Natural killer cell (primary cell): ENCODE data around the gene UBXN1. TPM values are rescaled to one million over a fixed set of nuclear protein-coding genes. Genes with fewer than 3 reads are reported as not detected.
A peak's percentile ranks its signal among the peaks of the same experiment; 100 is the strongest.

Experiments used
- ATAC-seq, 3 donors: fragments of 150-1000 bp in 2 of 3; fragments of 200-7000 bp in 1 of 3; cut with Tn5 transposase; 1 replicate in 1 of 3; 2 replicates in 2 of 3; pipeline ENCODE4 v1.10.0; 2021; ENCODE audit warnings: mild to moderate bottlenecking in 2 of 3, moderate library complexity in 2 of 3
- DNase-seq, 2 donors: peaks; one replicate each; pipeline versions ENCODE4 v3.0.0 to v3.0.0-alpha.2; 2013 to 2021; ENCODE audit warnings: mixed read lengths in 1 of 2
- H3K27ac ChIP-seq: one replicate; pipeline ENCODE4 v1.5.1; 2013; ENCODE audit warnings: mild to moderate bottlenecking, low read length
- H3K27me3 ChIP-seq: one replicate; pipeline ENCODE4 v1.6.1; 2013; ENCODE audit warnings: low read length; ENCODE audit not compliant: control insufficient read depth, insufficient read depth
- H3K36me3 ChIP-seq: one replicate; pipeline ENCODE4 v1.6.1; 2013; ENCODE audit warnings: low read length; ENCODE audit not compliant: control insufficient read depth, insufficient read depth
- H3K4me1 ChIP-seq: one replicate; pipeline ENCODE4 v1.6.1; 2013; ENCODE audit warnings: low read length; ENCODE audit not compliant: control insufficient read depth, insufficient read depth
- H3K4me3 ChIP-seq: one replicate; pipeline ENCODE4 v1.5.1; 2013; ENCODE audit warnings: low read length
- H3K9me3 ChIP-seq: one replicate; pipeline ENCODE4 v1.6.1; 2013; ENCODE audit warnings: low read length; ENCODE audit not compliant: control insufficient read depth, insufficient read depth
- H3K27ac Mint-ChIP-seq, 2 donors: one replicate each; pipeline ENCODE4 v1.8.0; 2022; ENCODE audit warnings: mild to moderate bottlenecking in 2 of 2, mixed read lengths in 2 of 2, moderate library complexity in 1 of 2
- H3K27me3 Mint-ChIP-seq, 2 donors: one replicate each; pipeline ENCODE4 v1.8.0; 2022; ENCODE audit warnings: low read depth in 2 of 2, mixed read lengths in 2 of 2
- H3K36me3 Mint-ChIP-seq: one replicate; pipeline ENCODE4 v1.8.0; 2022; ENCODE audit warnings: mixed read lengths
- H3K4me1 Mint-ChIP-seq, 2 donors: one replicate each; pipeline ENCODE4 v1.8.0; 2022; ENCODE audit warnings: mixed read lengths in 2 of 2
- H3K4me3 Mint-ChIP-seq: one replicate; pipeline ENCODE4 v1.8.0; 2022; ENCODE audit warnings: mild to moderate bottlenecking, moderate library complexity, mixed read lengths
- H3K9me3 Mint-ChIP-seq, 2 donors: one replicate each; pipeline ENCODE4 v1.8.0; 2022; ENCODE audit warnings: mixed read lengths in 2 of 2
- WGBS: methylation state at CpG from one replicate; pipeline ENCODE4 v1.1.7; 2013; ENCODE audit warnings: missing lambda C conversion rate; ENCODE audit not compliant: insufficient coverage; 5-methylcytosine and 5-hydroxymethylcytosine counted together
- intact Hi-C: fragments of 100-400 bp; cut with micrococcal nuclease; formaldehyde crosslinking; loops from one replicate; pipeline ENCODE4 v1.14.2; 2022
- total RNA-seq, 4 donors: library from RNA; stranded (reverse); fragments of 120-200 nt in 1 of 4; gene quantifications; one replicate each; pipeline versions ENCODE4 v1.2.3 to v1.2.4, GENCODE V29; 2013 to 2022
- TF ChIP-seq, protein P1 (sequence below): fragments of 200-600 bp; IDR thresholded peaks from one replicate; pipeline ENCODE4 v1.8.0; 2022; ENCODE audit warnings: antibody characterized with exemption

The UBXN1 gene
- total RNA-seq, 3 donors from 2014 or later (not counting 1 experiment from before 2014, with no cell fraction given), result 179 to 238 (median 238) TPM

DNA sequence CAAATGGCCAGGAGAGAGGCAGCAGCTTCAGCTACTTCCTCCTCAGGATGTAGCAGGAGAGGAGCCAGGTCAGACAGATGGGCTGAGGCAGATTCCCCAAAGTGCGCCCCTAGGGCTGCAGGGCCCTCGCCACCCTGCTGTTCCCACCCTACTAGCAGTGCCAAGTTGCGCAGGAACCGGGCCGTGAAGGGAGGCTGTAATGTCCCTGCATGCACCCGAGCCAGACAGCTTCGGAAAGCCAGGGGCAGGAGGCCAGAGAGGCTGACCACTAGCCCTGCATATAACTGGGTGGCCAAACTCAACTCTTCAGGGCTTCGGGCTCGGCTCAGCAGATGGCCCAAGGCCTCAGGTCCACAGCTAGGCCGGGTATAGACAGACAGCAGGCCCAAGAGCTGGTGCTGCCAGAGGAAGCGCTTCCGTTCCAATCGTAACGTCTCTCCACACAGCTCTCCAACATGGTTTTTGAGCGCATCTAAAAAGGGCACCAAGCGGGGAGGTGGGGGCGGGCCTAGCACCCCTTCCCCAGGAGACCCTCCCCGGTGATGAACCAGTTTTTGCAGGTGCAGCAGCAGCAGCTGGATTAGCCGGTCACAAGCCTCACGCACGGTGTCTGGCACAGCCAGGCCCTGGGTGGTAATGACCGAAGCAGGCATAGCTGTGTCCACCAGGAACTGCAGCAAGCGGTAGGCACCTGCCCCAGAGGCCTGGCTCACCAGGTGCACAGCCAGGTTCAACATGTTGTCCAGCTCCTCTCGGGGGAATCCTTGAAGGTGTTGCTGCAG, 30.5 kb downstream of the UBXN1 start:
- Histone ChIP-seq H3K4me1 (peaks cover 42% of the 10 kb centered on the region), H3K36me3 (peaks cover 31% of the 10 kb centered on the region), H3K27ac (no peak overlapping the region), H3K27me3 (no peaks in the 10 kb centered on the region), H3K4me3 (no peak overlapping the region), H3K9me3 (no peaks in the 10 kb centered on the region)
- no peaks in the 10 kb centered on the region for H3K27me3 Mint-ChIP-seq
- no peak overlapping the region for H3K27ac Mint-ChIP-seq
- H3K4me3 Mint-ChIP-seq, result no peak overlapping the region
- DNase-seq, result peak in 1 of 2 donors; percentile 5
- 97% methylated on average over 24 of the region's 24 CpGs for WGBS
- no peaks in the 10 kb centered on the region for H3K9me3 Mint-ChIP-seq
- H3K36me3 Mint-ChIP-seq, result no peaks in the 10 kb centered on the region
- ATAC-seq, result no peak
- TF ChIP-seq, protein P1, sequence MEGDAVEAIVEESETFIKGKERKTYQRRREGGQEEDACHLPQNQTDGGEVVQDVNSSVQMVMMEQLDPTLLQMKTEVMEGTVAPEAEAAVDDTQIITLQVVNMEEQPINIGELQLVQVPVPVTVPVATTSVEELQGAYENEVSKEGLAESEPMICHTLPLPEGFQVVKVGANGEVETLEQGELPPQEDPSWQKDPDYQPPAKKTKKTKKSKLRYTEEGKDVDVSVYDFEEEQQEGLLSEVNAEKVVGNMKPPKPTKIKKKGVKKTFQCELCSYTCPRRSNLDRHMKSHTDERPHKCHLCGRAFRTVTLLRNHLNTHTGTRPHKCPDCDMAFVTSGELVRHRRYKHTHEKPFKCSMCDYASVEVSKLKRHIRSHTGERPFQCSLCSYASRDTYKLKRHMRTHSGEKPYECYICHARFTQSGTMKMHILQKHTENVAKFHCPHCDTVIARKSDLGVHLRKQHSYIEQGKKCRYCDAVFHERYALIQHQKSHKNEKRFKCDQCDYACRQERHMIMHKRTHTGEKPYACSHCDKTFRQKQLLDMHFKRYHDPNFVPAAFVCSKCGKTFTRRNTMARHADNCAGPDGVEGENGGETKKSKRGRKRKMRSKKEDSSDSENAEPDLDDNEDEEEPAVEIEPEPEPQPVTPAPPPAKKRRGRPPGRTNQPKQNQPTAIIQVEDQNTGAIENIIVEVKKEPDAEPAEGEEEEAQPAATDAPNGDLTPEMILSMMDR, result no peak
- intact Hi-C loops, result no loop called here
- H3K4me1 Mint-ChIP-seq, result peaks cover 19 to 24% of the 10 kb centered on the region in 2 donors

GRCh38 chr11:62647609-62648005, 31.3 kb downstream of the UBXN1 start:
- TF ChIP-seq, protein P1, result no peak
- no peaks in the 10 kb centered on the region for H3K36me3 Mint-ChIP-seq
- H3K27ac Mint-ChIP-seq, result no peak overlapping the region
- Histone ChIP-seq H3K4me1 (peaks cover 37% of the 10 kb centered on the region), H3K9me3 (no peaks in the 10 kb centered on the region), H3K4me3 (no peak overlapping the region), H3K27ac (no peak overlapping the region), H3K36me3 (peaks cover 36% of the 10 kb centered on the region), H3K27me3 (no peaks in the 10 kb centered on the region)
- DNase-seq (peak in 1 of 2 donors; percentile 3), ATAC-seq (no peak)
- no peaks in the 10 kb centered on the region for H3K9me3 Mint-ChIP-seq
- 92% methylated on average over 6 of the region's 6 CpGs for WGBS
- peaks cover 15 to 19% of the 10 kb centered on the region in 2 donors for H3K4me1 Mint-ChIP-seq
- intact Hi-C loops, result loop anchor here (2.0 kb wide), 2 partner anchors 17 to 25 kb away; partner anchors contain the start of genes C11orf98 and CSKMT
- H3K27me3 Mint-ChIP-seq, result no peaks in the 10 kb centered on the region
- no peak overlapping the region for H3K4me3 Mint-ChIP-seq

DNA sequence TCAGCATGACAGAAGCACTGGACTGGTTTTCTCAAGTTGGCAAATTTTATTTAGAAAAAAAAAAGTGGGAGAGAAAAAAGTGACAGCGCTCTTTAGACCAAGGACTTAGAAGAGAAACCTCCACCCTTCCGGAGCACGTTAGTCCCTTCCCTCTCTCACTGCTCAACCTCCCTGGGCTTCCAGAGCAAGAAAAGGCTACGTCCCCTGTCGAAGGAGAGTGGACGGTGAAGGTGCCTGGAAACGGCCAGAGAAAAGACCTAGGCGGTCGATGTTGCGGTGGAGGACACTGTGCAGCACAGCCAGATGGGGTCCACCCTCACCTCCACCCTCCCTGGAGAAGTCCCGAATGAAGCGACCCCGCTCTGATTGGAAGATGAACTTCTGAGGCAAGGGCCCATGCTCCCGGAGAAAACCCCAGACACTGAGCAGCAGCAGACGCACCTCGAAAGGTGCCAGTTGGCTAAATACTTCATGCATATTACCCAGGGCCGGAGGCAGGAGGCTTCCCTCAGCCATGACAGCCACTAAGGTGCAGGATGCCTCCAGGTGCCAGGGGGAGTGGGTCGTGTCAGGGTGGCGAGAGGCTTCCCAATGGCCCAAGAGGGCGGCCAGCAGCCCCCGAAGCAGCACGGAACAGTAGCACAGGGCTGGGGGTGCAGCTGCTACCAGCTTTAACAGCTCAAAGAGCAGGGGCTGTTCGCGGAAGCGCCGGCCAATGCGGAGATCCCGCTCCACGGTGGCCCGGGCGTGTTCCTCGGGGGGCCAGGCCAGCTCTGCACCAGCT, 31.9 kb downstream of the UBXN1 start:
- TF ChIP-seq, protein P1, result no peak
- Histone ChIP-seq H3K27me3 (no peaks in the 10 kb centered on the region), H3K27ac (peak overlapping the region; percentile 50), H3K4me1 (peaks cover 33% of the 10 kb centered on the region), H3K36me3 (peaks cover 36% of the 10 kb centered on the region), H3K4me3 (no peak overlapping the region), H3K9me3 (no peaks in the 10 kb centered on the region)
- ATAC-seq (no peak), DNase-seq (no peak)
- Mint-ChIP-seq H3K36me3 (no peaks in the 10 kb centered on the region), H3K4me3 (peak overlapping the region; percentile 94), H3K27ac (peak overlapping the region; percentile 94 to 96), H3K4me1 (peaks cover 10 to 13% of the 10 kb centered on the region in 2 donors), H3K9me3 (no peaks in the 10 kb centered on the region), H3K27me3 (no peaks in the 10 kb centered on the region)
- WGBS, result 80% methylated on average over 32 of the region's 32 CpGs
- intact Hi-C loops, result loop anchor here (1.0 to 2.0 kb wide), 3 partner anchors 18 to 48 kb away; partner anchors contain the start of genes C11orf98 and CSKMT
